ENCODE measurements around the gene SUPT6H.

The SUPT6H gene

DNA sequence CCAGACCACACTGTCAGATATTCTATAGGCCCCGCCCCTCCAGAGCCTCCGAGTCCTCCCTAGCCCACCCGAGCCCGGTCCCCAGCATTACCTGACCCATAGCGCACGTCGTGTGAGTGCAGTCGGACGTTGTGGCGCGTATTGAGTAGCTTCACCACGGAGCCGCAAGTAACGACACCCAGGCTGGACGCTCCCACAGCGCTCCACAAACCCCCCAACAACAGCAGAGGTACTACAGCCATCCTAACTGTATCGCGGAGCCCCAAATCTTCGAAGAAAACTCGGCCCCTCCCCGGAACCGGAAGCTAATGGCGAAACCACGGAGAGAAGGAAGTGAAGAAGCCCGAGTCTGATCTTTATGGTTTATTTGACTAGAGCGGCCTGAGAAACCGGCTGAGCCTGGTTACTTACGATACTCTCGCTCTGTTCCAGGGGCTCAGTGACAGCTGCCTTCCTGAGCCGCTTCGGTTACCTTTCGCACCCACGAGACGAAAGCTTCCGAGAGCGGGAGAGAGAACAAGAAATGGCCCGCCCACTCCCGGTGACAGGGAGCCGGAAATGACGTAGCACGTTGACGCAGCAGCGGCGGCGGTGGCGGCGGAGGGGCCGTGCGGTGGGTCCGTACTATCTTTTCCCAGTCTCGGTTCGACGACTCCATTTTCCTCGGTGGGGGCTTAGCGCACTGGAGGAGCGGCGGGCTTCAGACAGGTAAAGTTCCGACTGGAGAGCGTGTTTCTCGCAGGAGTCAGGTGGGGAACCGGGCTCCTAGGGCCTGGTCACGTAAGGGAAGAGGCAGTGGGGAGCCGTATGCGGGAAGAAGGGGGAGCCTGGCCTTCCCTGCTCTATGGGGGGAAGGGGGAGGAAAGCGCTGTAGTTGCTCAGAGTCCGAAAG lies at the start of gene SUPT6H, which contains the start of gene SDF2:
SUPT6H (plus strand) TSS at position 571 of the 892 bp plus-strand sequence. CDS start 11,197 bp downstream, outside the sequence.
SDF2 (minus strand) TSS at position 272 of the 892 bp plus-strand sequence; CDS start at position 242, 30 bp downstream.
- peak; percentile 95 for DNase-seq (ENCODE audit: low spot score)

DNA sequence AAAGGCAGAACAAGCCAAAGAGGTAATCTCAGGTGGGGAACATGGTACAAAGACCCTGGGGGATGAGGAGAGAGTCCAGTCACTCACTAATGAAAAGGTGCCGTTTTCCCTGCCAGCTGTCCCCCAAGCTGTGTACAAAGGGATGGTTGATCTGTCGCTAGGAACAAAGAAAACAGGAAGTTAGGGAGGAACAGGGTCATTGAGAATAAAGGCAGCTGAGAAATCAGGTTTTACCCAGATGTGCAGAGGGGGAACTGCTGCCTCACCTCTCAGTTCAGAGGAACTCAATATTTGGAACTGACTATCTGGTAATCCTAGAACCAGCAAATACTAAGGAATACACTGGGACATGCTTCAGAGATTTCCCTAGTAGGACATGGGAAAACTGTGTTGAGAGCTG lies 49.5 kb upstream of the SUPT6H start:
- DNase-seq (ENCODE audit: low spot score) = no peak

DNA sequence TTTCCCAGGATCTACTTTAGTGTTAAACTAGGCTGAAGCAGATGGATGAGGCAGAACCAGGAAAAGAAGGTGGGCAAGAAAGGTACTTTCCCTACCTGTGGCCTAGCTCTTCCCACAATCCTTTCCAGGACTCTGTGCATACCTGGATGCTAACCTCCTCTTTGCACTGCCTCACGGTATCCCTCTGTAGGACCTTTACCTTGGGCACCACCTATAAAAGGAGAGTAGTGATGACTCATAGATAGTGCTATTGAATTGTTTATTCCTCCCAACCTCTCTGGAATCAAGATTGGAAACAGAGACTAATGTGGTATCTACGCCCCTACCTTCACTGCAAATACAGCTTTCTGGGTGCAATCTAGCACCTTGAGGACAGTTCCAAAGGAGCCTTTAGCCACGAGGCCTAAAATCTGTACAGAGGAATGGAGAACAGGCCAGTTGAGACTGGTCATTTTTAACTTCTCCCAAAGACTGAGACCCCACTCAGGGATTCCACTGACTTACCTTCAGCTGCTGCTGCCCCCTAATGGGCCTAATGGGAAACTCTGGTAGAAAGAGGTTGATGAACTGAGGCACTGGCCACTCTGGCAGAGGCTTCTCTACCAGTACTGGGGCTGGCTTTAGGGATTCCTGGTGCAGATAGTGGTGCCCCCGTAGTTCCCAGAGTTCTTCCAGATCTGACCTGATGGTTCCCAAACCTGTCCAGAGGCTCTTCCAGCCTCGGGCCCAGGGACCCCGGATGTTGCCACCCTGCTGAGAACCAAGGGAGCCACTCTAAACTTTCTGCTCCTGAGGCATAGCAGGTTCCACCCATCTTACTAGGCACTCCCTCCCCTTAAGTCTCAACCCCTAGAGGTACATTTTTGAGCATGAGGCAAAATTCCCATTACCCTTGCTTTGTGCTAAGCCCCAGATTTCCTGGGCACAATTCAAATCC lies 48.8 kb upstream of the SUPT6H start:
- DNase-seq (ENCODE audit: low spot score) = peak; percentile 24

DNA sequence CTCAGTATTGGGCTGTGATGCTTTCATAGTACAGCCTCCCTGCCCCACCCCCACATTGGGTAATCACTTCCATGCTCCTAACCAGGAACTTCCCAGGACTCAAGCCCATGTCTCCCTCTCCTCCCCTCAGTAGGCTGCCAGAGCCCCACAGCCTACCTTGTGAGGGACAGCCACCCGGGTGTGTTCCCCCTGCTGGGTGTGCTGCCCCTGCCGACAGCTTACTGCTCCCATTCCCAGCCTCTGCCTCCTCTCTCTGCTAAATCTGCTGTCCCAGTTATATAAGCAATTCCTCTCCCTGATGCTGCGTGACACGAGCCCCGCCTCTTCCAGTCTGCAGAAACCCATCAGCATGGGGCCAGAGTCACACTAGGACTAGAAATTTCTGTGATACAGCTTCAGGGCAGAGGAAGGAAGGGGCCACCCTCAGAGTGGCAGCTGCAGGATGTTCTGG lies 48.0 kb upstream of the SUPT6H start, which contains the start of gene RSKR:
RSKR (minus strand) TSS at position 255 of the 451 bp plus-strand sequence; CDS start at position 231, 24 bp downstream.
- DNase-seq (ENCODE audit: low spot score) = no peak

GRCh38 chr17:28615260-28615940 lies 46.6 kb upstream of the SUPT6H start:
- no peak for DNase-seq (ENCODE audit: low spot score)

- DNase-seq (ENCODE audit: low spot score) = no peak
These were observed 45.7 kb upstream of the SUPT6H start for GRCh38 chr17:28616281-28616680.

DNA sequence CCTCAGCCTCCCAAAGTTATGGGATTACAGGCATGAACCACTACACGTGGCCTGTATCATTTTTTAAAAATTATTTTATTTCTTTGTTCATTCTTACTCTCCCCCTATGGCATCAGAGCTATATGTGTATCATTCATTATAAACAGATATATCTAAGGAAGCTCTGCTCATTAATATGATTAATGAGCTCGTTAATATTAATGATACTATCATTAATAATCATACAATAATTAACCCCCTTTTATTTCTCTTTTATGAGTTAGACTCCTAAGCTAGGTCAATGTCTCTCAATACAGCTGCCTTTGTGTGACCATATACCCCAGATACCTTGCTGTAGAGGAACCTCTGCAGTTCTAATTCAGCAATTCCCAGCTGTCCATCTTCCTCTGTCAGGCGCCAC lies 43.5 kb upstream of the SUPT6H start:
- no peak for DNase-seq (ENCODE audit: low spot score)

- DNase-seq (ENCODE audit: low spot score) = no peak
These were observed 42.0 kb upstream of the SUPT6H start for GRCh38 chr17:28620010-28620409.

DNA sequence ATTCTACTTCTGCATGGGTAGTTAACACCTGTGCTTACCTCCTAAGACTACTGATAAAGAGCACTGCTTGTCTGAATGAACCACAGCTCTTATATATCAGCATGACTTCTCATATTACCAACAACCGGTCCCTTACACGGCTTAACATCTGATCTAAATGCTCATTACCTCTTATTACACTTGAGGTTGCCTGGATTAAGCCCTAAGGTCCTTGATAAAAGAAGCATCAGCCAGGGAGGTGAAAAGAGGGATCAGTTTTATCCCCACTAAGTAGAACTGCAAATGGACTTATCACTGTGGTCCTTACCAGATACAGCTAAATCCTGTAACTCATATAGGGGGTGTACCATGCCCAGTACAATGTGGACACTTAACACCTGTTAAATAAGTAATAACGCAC lies 39.8 kb upstream of the SUPT6H start:
- no peak for DNase-seq (ENCODE audit: low spot score)

- DNase-seq (ENCODE audit: low spot score) = no peak
These were observed 38.3 kb upstream of the SUPT6H start for GRCh38 chr17:28623696-28624095.

DNA sequence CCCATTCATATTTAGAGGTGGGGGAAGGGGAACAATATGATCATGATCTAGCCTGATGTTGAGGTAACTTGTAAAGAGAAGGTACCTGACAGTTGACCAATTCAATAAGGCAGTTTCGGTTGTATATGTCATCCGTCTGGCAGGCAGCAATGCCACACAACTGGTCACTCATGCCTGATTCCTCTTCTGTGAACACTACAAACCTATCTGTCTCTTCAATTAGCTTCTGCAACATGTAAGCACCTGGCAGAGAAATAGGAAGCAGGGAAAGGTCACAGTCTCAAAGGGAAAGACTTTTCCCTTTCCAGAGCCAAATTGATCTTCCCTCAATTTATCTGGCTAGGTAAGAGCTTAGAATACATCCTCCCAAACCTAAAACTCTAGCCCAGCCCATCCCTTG lies 37.9 kb upstream of the SUPT6H start:
- no peak for DNase-seq (ENCODE audit: low spot score)

DNA sequence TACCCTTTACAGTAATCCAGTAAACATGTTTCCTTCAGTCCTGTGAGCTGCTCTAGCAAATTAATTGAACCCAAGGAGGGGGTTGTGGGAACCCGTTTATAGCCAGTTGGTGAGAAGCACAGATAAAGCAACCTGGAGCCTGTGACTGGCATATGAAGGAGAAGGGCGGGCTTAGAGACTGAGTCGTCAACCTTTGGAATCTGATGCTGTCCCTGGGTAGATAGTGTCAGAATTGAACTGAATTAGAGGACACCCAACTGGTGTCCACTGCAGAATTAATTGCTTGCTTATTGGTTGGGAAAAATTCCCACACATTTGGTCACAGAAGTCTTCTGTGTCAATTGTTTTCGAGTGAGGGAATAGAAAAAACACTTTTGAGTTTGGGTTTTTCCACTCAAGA lies 35.2 kb upstream of the SUPT6H start:
- no peak for DNase-seq (ENCODE audit: low spot score)

DNA sequence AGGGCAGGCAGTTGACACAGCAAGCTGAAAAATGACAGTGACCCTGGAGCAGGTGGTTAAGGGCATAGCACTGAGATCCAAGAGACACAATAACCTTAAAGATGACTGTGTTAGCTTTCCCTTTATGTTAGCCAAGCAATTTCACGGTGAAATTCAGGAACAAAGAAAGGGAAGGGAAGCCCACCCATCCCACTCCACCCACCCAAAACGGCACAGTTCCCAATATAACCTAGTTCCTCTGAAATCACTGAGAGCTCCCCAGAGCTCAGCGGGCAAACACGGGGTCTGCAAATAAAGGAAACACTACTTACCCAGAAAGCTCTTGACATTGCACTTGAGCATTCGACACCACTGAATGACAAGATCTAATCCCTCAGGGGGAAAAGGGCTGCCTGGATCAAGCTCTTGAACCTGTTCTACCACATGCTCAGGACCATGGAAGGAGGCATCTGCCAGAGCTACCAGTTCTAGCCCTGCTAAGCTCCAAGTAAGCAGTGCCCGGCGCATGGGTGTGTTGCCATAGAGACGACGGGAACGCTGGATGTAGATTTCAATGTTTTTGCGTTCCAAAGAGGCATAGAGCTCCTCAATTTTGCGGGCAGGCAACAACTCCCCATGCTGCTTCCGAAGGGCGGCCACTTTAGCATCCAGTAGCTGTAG lies 27.7 kb upstream of the SUPT6H start:
- no peak for DNase-seq (ENCODE audit: low spot score)

- DNase-seq (ENCODE audit: low spot score) = no peak
These were observed 26.5 kb upstream of the SUPT6H start for GRCh38 chr17:28635506-28635905.

GRCh38 chr17:28641579-28641978 lies 20.4 kb upstream of the SUPT6H start:
- DNase-seq (ENCODE audit: low spot score) = no peak

DNA sequence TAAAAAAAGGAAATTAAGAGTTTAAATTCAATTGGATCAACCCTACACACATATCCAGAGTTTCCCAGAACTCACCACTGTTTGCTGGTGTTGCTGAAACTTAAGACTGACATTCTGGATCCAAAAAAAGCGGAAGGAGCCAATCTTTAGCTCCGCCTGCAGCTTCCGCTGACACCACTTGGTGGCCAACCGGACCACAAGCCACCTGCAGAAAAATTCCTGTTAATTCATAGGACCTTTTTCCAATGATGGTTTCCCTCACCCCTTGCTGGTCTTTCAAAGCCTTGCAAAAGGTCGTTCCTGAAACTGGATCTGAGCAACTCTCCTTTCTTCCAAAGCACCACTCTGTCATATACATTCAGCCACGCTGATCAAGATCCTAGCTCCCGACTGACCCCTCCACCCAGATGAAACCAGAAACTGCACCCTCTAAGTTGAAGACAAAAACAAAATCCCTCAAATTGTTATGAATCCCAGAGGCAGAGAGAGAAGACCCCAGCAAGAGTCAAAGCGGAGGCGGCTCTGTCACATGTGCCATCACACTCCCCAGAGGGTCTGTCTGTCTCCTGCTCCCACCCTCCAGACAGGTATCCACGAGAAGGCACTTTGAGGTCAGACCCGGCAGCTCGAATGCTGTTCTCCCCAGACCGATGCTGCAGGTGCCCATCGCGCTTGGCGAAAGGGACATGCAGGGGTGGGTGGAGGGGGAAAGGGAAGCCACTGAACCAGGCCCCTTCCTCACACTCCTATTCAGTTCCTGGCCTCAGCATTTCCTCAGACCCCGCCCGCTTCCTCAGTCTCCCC lies 17.8 kb upstream of the SUPT6H start:
- peak; percentile 73 for DNase-seq (ENCODE audit: low spot score)

DNA sequence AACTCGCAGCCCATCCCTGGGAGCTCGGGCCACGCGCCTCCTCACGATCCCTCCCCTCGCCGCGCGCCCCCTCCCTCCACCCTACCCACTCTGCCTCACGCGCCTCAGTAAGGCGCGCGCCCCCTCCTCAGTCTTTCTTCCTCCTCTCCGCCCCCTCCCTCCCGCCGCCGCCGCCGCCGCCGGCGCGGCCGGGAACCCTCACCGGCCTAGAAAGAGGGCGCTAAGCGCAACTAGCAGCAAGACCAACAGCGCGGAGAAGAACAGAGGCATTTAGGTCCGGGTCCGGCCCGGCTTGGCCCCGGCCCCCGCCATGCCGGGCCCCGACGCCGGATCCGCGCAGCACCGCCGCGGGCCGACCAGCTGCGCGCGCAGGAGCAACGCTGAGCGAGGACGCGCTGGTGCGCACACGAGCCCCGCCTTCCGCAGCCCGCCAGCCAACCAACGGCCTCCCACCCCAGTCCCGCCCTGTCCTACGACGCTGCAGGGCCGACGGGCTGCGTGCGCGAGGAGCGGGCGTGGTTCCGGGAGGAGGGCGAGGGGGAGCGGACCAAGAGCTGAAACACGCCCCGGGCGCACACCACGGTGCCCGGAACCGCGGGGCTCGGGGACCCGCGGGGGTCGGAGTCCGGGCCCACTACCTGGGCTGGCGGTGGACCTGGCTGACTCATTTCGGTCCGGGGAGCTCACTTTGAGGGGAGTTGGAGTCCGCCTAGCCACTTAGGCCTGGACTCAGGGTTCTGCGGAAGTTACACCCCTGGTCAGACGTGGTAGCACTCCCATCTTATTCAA lies 17.0 kb upstream of the SUPT6H start, which contains the start of gene BLTP2:
BLTP2 (minus strand) TSS at position 372 of the 789 bp plus-strand sequence; CDS start at position 270, 102 bp downstream.
- DNase-seq (ENCODE audit: low spot score) = peak; percentile 97

GRCh38 chr17:28645576-28645939 lies 16.4 kb upstream of the SUPT6H start:
- no peak for DNase-seq (ENCODE audit: low spot score)

- DNase-seq (ENCODE audit: low spot score) = no peak
These were observed 15.8 kb upstream of the SUPT6H start for GRCh38 chr17:28646039-28646754.
